Right renal pelvis (tissue), 4 donors: ENCODE measurements around the gene BMPR1A. TPM values are rescaled to one million over a fixed set of nuclear protein-coding genes. Genes with fewer than 3 reads are reported as not detected.
"Not testable (repeated sequence)": the region's sequence is repeated elsewhere in the genome, so short reads cannot be mapped to it uniquely, and the experiment has no call there.

ENCODE experiments used
- DNase-seq, 4 donors: peaks; one replicate each; pipeline ENCODE4 v3.0.0-alpha.2; 2013; ENCODE audit warnings: low read depth in 4 of 4, low spot score in 3 of 4, missing footprints in 1 of 4
- polyA plus RNA-seq, 4 donors: library from polyadenylated mRNA; unstranded; fragments of 120-200 nt; gene quantifications; one replicate each; pipeline ENCODE4 v1.2.1, GENCODE V29; 2013; ENCODE audit not compliant: insufficient read length in 4 of 4

BMPR1A gene
- polyA plus RNA-seq, 4 donors, result 63.2 to 85.5 (median 75.5) TPM

DNA sequence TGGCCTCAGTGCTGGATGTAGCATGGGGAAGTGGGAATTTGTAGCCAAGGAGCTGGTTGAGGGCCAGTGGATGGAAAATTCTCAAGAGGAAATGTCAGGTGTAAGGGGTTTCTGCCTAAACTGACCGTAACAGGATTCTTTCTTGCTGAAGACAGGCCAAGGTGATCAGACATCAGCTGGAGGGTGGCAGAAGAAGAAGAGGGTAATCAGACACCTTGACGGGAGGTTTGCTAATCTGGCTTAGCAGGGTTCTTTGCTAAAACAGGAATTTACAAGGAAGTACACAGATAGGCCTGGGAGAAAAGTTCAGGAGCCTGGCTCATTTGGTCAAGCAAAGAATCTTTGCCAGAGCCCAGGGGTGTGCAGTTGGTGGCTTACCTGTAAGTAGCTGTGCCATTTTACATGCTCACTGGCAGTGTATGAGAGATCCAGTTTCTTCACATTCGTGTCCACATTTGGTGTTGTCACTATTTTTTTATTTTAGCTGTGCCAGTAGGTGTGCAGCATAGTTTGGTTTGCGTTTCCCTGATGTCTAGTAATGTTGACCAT is 73.7 kb downstream of the BMPR1A start:
- no peak for DNase-seq

DNA sequence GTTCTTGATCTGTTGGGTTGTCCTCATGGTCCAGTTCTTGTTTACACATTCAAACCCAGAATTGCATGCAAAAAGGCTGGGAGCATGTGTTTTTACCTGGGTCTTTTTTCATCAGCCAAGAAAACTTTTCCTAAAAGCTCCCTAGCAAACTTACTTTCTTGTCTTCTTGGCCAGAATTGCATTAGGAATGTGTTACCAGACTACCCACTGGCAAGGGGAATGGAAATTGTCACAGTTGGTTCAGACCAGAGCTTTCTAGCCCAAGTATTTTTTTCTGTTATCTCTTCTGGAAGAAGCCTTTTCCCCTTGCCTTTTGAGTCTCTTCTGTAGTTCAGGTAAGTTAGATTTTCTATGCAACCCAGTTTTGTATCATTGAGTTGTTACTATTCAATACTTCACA is 77.5 kb downstream of the BMPR1A start:
- no peak for DNase-seq

DNA sequence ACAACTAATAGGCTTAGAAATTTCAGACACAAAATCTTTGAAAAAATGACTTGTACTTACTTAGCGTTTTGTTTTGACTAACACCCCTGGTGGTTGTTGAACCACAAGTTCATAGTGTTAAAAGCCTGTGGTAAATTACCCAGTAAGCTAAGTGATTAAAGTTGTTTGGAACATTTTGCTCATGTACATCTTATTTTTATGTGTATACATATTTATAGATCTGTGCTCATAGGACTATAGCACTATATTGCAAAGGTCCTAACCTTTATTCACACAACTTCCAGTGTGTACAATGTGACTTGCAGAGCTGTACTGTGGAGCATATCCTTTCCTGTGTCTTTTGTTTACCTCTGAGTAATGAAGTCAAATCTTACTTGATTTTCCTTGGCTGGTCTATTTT is 79.6 kb downstream of the BMPR1A start:
- DNase-seq, result no peak

DNA sequence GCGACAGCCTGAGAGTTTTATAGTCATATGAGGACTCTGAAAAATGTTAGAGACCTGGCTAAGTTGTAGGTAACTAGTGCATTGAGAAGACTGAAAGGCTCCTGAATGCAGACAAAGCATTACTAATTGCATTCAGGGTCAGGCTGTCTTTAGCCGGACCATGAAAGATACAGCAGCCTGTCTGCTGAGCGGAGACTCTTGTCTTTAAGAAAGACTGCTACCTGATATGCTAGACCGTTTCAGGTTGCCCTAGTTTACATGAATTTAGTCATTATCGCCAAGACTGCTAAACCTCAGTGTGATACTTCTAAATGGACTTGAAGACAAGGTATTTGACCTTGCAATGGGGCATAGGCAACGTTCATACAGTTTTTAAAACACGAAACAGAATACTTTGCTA is 81.2 kb downstream of the BMPR1A start:
- peak in 1 of 4 donors; percentile 14 for DNase-seq

DNA sequence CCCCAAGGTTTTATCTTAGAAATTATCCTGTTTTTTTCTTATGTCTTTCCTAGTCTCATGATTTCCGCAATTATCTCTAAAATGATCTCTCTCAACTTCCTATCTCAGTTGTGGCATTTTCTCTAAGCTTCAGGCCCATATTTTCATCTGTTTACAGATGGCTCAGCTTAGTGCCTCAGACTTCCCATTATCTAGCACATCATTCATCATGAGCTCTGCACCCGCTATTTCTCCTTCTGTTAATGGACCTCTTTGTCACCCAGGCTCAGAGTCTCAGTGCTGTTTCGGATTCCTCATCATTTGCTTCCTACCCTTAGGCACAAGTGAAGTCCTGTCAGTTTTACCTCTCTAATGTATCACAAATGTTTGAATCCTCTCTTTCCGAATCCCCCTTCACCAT is 84.1 kb downstream of the BMPR1A start:
- no peak for DNase-seq

DNA sequence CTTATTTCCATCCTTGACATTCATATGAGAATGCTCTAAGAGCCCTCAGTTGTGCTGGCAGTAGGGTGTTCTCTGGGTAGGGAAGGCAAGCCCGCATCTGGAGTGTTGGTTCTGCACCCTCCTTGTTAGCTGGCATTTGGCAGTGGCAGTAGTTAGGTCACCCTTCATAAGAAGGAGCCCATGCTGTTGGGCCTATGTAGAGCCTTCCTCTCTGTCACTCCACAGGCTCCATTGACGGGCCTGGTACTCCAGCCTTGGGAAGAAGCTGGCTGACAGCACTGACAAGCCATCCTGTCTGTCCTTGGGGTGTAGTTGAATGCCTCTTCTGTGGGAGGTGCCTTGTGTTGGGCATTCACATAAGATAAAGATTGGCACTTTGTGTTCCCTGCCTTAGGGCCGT is 89.7 kb downstream of the BMPR1A start:
- DNase-seq, result no peak

DNA sequence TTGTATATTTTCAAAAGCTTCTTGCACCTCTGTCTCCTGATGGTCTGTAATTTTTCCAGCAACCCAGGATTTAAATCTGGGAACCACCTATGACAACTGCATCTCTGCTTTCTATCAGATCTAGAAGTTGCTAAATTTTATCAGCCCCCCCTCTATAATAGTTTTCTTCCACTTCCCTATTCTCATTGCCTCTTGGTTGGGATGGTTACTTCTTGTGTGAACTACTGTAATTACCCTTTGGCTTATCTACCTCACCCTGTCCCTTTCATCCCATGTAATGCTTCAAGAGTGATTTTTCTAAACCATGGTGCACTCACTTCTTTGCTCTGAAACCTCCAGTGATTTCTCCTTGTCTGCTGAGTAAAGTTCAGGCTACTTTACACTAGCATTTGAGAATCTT is 92.3 kb downstream of the BMPR1A start:
- DNase-seq, result no peak

DNA sequence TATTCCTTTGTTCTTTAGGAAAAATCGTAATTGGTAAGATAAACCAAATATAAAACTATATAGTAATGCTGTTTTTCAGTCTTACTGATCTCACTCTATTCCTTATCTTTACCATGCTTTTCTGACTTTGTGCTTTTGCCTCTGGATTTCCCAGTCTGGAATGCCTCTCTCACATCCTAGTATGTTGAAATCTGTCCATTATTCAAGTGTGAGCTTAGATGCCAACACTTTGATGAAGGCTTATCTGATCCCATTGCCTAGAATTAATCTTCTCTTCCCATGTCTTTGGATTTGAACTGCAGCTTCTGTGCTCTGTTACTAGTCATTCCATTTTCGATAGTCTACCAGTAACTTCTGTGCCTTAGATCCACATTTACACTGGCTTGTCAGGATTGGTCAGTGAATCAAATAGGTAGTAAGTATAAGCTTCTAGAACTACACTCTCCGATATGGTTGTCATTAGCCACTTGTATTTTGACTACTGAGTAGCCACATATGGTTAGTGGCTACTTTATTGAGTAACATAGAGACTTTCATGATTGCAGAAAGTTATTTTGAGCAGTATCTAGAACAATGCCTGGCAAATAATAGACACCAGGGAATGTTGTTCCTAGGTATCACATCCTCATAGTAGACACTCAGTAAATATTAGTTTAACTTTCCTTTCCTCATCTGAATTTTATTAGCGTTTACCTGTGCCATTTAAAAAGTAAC is 92.9 kb downstream of the BMPR1A start:
- no peak for DNase-seq

DNA sequence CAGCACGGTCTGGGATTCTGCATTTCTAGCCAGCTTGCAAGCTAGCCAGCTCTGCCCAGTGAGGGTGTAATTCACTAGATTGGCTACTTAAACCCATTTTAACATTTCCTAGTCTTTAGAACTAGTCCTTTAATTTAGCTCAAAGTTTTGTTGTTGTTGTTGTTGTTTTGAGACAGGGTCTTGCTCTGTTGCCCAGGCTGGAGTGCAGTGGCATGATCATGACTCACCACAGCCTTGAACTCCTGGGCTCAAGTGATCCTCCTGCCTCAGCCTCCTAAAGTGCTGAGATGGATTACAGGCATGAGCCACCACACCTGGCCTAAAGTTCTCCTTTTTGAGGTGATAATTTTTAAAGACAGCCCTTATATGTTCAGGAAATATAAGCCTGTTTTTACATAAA is 94.1 kb downstream of the BMPR1A start:
- no peak for DNase-seq

DNA sequence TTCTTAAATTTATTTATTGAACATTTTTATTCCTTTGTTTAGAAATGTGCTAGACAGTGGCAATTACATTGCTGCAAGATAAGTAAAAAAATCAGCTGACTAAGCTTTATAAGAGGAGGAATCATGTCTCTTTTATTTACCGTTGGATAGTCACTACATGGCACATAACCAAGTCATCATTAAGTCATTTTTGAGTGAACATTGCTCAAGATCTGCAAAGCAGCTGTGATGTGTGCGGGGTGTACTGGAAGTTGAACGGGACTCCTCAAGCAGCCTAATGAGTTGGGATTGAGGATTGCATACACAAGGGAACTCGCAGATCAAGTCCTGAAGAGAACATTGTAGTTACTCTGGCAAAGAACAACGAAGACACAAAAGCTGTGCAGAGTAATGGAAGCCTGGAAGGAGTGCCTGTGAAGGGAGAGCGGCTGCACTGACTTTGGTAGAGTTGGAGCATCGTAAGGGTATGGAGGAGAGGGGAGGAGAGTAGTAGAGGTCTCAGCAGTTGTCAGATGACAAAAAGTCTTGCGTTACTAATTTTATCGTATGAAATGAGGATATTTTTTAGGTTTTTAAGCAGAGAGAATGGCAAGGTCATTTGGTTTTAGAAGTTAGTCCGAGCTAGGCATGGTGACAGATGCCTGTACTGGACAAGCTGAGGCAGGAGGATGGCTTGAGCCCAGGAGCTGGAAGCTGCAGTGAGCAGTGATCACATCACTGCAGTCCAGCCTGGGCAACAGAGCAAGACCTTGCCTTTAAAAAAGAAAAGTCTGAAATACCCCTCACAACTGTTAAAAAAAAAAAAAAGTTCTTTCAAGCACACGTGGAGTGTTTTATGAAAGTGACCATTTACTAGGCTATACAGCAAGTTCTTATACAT is 95.1 kb downstream of the BMPR1A start:
- no peak for DNase-seq

DNA sequence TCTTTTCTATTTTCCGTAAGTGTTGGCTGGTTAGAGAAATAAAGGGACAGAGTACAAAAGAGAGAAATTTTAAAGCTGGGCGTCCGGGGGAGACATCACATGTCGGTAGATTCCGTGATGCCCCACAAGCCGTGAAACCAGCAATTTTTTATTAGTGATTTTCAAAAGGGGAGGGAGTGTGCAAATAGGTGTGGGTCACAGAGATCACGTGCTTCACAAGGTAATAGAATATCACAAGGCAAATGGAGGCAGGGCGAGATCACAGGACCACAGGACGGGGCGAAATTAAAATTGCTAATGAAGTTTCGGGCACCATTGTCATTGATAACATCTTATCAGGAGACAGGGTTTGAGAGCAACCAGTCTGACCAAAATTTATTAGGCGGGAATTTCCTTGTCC is 97.2 kb downstream of the BMPR1A start:
- DNase-seq, result not testable (repeated sequence)

DNA sequence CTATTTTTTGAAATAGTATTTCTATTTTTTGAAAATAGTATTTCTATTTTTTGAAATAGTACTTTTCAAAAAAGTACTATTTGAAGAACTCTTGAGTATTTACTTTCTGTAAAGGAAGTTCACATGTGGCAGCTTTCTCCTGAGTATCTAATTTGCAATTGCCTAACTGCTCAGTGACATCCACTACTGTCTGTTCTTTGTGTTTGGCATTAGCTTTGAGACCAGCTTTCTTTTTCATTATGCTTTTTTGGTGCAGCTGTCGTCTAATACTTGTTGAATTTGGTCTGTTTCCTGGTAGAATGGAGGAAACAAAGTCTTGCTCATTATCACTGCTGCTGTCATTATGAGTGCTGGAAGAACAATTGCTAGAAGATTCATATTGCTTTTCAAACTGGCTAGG is 99.1 kb downstream of the BMPR1A start:
- DNase-seq, result no peak

DNA sequence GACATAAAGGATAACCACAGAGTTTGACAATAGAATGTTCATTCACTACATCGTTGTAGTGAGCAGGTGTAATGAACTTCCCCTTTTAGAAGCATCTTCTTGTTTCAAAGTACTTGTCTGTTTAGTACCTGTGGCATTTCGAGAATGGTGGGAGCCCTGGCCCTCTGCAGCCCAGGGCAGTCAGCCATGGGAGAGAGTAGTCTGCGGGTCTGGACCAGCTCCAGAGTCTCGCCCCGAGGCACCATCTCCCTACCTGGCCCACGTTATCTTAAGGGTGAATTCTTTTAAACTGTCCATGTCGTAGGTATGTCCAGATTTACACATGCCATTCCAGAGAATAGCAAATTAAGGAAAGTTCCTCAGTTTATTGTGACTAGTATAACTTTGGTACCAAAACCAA is 99.7 kb downstream of the BMPR1A start:
- DNase-seq, result no peak

DNA sequence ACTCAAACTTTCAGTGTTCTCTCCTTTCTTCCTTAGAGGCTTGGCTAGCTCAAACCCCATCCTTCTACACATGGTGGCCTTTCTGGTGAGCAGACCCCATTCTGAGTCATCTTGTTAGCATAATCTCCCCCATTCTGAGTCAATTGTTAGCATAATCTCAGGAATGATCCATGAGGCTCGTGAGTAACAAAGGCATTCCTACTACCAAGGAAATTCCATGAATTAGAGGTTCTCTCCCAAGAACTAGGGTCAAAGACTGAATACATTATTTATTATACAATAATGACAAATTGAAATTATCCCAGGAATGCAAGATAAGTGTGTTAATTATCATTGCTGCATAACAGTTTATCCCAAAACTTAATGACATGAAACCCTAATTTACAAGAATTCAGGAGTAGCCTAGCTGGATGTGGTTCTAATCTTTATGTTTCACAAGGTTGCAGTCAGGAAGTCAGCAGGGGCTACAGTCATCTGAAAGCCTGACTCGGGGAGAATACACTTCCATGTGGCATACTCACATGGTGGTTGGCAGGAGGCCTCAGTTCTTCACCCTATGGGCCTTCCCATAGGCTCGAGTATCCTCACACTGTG is 100.8 kb downstream of the BMPR1A start:
- no peak for DNase-seq

DNA sequence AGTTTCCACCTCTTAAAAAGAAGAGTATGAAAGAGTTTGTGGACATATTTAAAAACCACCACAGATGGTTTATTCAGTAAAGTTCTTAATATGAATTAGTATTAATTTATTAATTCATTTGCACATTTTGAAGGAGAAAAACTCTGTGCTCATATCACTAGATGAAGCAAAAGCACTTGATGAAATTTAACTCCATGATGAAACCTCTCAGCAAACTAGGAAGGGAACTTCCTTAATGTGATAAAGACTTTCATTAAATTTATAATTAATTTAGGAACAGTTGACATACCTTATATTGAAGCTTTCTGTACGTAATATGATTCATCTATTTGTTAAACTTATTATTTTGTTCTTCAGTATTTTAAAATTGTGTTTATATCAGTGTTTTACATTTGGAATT is 101.6 kb downstream of the BMPR1A start:
- DNase-seq, result no peak

DNA sequence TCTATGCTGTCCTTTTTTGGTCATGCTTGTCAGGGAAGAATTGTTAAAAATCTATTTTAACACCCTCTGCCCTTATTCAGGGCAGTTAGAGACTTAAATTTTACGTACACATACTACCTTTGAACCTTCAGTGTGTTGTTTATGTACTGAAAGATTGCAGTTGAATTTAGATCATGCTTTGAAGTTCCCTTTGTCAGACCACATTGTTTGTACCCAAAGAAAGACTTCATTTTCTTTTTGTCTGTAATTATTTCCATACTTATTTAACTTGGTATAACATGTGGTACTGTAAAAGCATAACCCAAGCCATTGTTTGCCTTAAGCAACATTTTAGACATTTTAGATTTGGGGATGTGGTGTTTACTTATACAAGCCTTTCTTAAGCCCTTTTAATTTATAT is 104.9 kb downstream of the BMPR1A start:
- DNase-seq, result no peak

DNA sequence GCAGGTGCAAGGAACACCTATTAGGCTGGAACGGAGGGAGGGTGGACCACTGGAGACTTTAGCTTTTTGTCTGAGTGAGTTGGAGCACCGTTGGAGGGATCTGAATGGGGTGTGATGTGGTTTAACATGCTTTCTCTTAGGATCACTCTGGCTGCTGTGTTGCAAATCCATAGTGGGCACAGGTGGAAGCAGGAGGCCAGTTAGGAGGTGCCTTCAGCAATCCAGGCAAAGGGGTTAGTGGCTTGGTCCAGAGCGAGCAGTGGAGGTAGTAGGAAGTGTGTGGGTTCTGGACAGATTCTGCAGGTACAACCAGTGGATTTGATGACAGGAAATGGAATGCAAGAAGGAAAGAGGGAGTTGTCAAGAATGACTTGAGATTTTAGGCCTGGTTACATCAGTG is 106.0 kb downstream of the BMPR1A start:
- DNase-seq, result no peak

DNA sequence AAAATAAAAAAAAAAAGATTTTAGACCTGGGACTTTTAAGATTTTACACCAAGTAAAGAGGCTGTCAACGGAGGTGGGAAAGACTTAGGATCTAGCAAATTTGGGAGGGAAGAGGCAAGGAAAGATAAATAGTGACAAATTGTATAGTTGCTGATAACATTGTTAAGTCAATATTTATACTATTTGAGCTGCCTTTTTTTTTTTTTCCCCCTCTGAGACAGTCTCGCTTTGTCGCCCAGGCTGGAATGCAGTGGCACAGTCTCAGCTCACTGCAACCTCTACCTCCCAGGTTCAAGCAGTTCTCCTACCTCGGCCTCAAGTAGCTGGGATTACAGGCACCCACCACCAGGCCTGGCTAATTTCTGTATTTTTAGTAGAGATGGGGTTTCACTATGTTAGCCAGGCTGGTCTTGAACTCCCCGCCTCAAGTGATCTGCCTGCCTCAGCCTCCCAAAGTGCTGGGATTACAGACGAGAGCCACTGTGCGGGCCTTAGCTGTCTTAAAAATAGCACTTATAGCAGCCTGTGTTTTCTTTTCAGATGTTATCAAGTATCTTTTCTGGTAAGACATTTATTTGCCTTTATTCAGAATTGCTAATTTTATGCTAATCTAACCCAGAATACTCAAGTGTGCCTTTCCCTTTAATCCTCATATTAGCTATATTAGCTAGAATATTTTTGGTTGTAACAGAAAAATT is 106.5 kb downstream of the BMPR1A start:
- no peak for DNase-seq

DNA sequence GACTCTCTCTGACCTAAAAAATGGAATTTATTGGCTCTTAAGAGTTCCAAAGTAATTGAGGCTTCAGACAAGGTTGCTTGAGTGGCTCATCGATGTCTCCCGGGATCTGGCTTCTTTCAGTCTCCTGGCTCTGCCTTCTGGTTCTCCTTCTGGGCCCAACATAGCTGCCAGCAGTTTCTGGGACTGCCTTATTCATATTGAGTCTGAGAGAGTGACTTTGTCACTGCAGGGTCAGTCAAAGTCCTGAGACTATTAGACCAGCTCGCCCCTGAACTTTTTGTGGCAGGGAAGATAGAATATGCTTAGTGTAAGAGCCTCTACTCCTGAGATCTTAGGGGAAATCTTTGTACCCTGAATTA is 107.0 kb downstream of the BMPR1A start:
- no peak for DNase-seq

DNA sequence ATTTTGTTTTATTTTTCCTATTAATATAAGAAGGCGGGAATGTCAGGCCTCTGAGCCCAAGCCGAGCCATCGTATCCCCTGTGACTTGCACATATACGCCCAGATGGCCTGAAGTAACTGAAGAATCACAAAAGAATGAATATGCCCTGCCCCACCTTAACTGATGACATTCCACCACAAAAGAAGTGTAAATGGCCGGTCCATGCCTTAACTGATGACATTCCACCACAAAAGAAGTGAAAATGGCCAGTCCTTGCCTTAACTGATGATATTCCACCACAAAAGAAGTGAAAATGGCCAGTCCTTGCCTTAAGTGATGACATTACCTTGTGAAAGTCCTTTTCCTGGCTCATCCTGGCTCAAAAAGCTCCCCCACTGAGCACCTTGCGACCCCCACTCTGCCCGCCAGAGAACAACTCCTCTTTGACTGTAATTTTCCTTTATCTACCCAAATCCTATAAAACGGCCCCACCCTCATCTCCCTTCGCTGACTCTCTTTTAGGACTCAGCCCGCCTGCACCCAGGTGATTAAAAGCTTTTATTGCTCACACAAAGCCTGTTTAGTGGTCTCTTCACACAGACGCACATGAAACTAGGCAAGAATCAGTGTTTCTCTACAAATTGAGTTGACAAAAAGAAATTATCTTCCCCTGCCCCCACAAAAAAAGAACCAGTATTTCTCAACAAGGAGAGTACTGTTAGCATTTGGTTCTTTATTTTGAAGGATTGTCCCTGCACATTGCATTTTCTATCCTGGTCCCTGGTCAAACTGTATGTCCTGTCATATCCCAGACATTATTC is 108.8 kb downstream of the BMPR1A start:
- DNase-seq, result not testable (repeated sequence)
